Neural cell (in vitro differentiated cells): Measurements from ENCODE around the gene NCKAP5. TPM values are rescaled to one million over a fixed set of nuclear protein-coding genes. Genes with fewer than 3 reads are reported as not detected.

ENCODE experiments used
- H2AFZ ChIP-seq: fragments of 200-600, 300-800 bp; sonication (generic), shearing (Covaris generic); 2 replicates; pipeline ENCODE4 v1.6.0; 2014; ENCODE audit warnings: low read depth, mild to moderate bottlenecking, antibody characterized with exemption, low read length, moderate library complexity
- H3F3A ChIP-seq: fragments of 200-600 bp; shearing (Covaris generic); 2 replicates; pipeline ENCODE4 v1.6.1; 2016; ENCODE audit warnings: mild to moderate bottlenecking, moderate library complexity, mixed read lengths, antibody characterized with exemption, low read length; ENCODE audit not compliant: insufficient read depth, poor library complexity, severe bottlenecking
- H3K27ac ChIP-seq: fragments of 200-600, 300-800 bp; sonication (generic), shearing (Covaris generic); 2 replicates; pipeline ENCODE4 v1.5.1; 2014; ENCODE audit warnings: mild to moderate bottlenecking, low read length, moderate library complexity
- H3K27me3 ChIP-seq: fragments of 300-800, 200-600 bp; sonication (generic), shearing (Covaris generic); 2 replicates; pipeline ENCODE4 v1.6.0; 2014; ENCODE audit warnings: mild to moderate bottlenecking, low read depth, low read length, moderate library complexity; ENCODE audit not compliant: insufficient read depth
- H3K36me3 ChIP-seq: fragments of 300-800, 200-600 bp; sonication (generic), shearing (Covaris generic); 2 replicates; pipeline ENCODE4 v1.5.1; 2014; ENCODE audit warnings: mild to moderate bottlenecking, antibody characterized with exemption, low read length, moderate library complexity; ENCODE audit not compliant: insufficient read depth
- H3K4me2 ChIP-seq: fragments of 300-800, 200-600 bp; sonication (generic), shearing (Covaris generic); 2 replicates; pipeline ENCODE4 v1.6.0; 2014; ENCODE audit warnings: mild to moderate bottlenecking, low read length
- H3K4me3 ChIP-seq: fragments of 300-800, 200-600 bp; sonication (generic), shearing (Covaris generic); 2 replicates; pipeline ENCODE4 v1.5.1; 2014; ENCODE audit warnings: mild to moderate bottlenecking, low read length, moderate library complexity
- H3K79me2 ChIP-seq: fragments of 200-600 bp; shearing (Covaris generic); replicated peaks from 2 replicates; pipeline ENCODE4 v1.6.0; 2014; ENCODE audit warnings: mild to moderate bottlenecking, low read length, moderate library complexity; ENCODE audit not compliant: insufficient read depth
- H3K9ac ChIP-seq: fragments of 300-800, 200-600 bp; sonication (generic), shearing (Covaris generic); 2 replicates; pipeline ENCODE4 v1.6.1; 2016; ENCODE audit warnings: mild to moderate bottlenecking, low read length, mixed read lengths
- H3K9me2 ChIP-seq: fragments of 200-600 bp; shearing (Covaris generic); 2 replicates; pipeline ENCODE4 v1.6.1; 2016; ENCODE audit warnings: mild to moderate bottlenecking, low read length, mixed read lengths; ENCODE audit not compliant: insufficient read depth
- H3K9me3 ChIP-seq: fragments of 200-600, 300-800 bp; sonication (generic), shearing (Covaris generic); 2 replicates; pipeline ENCODE4 v1.6.1; 2016; ENCODE audit warnings: mild to moderate bottlenecking, mixed run types, low read length, moderate library complexity, mixed read lengths
- H4K20me1 ChIP-seq: fragments of 200-600 bp; shearing (Covaris generic); 2 replicates; pipeline ENCODE4 v1.6.1; 2016; ENCODE audit warnings: mild to moderate bottlenecking, mixed run types; ENCODE audit not compliant: insufficient read depth
- CTCF ChIP-seq: fragments of 450-650 bp; IDR thresholded peaks from 2 replicates; pipeline ENCODE4 v1.5.1; 2014; ENCODE audit warnings: antibody characterized with exemption, mild to moderate bottlenecking, moderate library complexity; ENCODE audit not compliant: poor library complexity, severe bottlenecking
- EP300 ChIP-seq: fragments of 450-650 bp; conservative IDR thresholded peaks from 2 replicates; pipeline ENCODE4 v1.6.1; 2014; ENCODE audit warnings: antibody characterized with exemption, mild to moderate bottlenecking, moderate library complexity; ENCODE audit not compliant: poor library complexity, severe bottlenecking
- EZH2 ChIP-seq: fragments of 200-600, 300-800 bp; shearing (Covaris generic), sonication (generic); IDR thresholded peaks from 2 replicates; pipeline ENCODE4 v1.6.1; 2014; ENCODE audit warnings: antibody characterized with exemption, low read length, borderline replicate concordance, mild to moderate bottlenecking; ENCODE audit not compliant: insufficient read depth, poor library complexity, severe bottlenecking
- MXI1 ChIP-seq: fragments of 450-650 bp; conservative IDR thresholded peaks from 2 replicates; pipeline ENCODE4 v1.6.1; 2014; ENCODE audit warnings: antibody characterized with exemption, mild to moderate bottlenecking; ENCODE audit not compliant: poor library complexity, severe bottlenecking
- POLR2AphosphoS5 ChIP-seq: IDR thresholded peaks from 2 replicates; pipeline ENCODE4 v1.6.1; 2012
- RAD21 ChIP-seq: fragments of 450-650 bp; conservative IDR thresholded peaks from 2 replicates; pipeline ENCODE4 v1.6.1; 2014; ENCODE audit warnings: antibody characterized with exemption, mild to moderate bottlenecking, moderate library complexity
- REST ChIP-seq: IDR thresholded peaks from 2 replicates; pipeline ENCODE4 v1.6.1; 2012; ENCODE audit warnings: borderline replicate concordance
- SMC3 ChIP-seq: fragments of 450-650 bp; conservative IDR thresholded peaks from 2 replicates; pipeline ENCODE4 v1.6.1; 2014; ENCODE audit warnings: antibody characterized with exemption, mild to moderate bottlenecking, moderate library complexity; ENCODE audit not compliant: poor library complexity
- polyA plus RNA-seq: library from polyadenylated mRNA; depleted of rRNA; stranded (reverse); fragments of >200 nt; gene quantifications from 2 replicates; pipeline ENCODE4 v1.2.3, GENCODE V29; 2014

NCKAP5 gene
- polyA plus RNA-seq, 1 donor from 2014 or later: 2.4 TPM

GRCh38 chr2:133414486-133415209 is 153.6 kb downstream of the NCKAP5 start:
- Histone ChIP-seq H3K79me2 (no peaks in the 10 kb centered on the region), H3K36me3 (no peaks in the 10 kb centered on the region), H4K20me1 (no peaks in the 10 kb centered on the region), H3K4me2 (no peak overlapping the region), H2AFZ (no peak overlapping the region), H3K27ac (no peak overlapping the region), H3K9me2 (no peaks in the 10 kb centered on the region), H3K27me3 (no peaks in the 10 kb centered on the region), H3K9ac (no peak overlapping the region), H3K4me3 (no peak overlapping the region), H3K9me3 (no peaks in the 10 kb centered on the region), H3F3A (no peaks in the 10 kb centered on the region)
- TF ChIP-seq EP300 (no peak), POLR2AphosphoS5 (no peak), EZH2 (no peak), CTCF (no peak), REST (no peak), SMC3 (no peak), MXI1 (no peak), RAD21 (no peak)

GRCh38 chr2:133413863-133414262 is 154.4 kb downstream of the NCKAP5 start:
- H3K9ac ChIP-seq: no peak overlapping the region
- no peaks in the 10 kb centered on the region for H3F3A ChIP-seq
- H2AFZ ChIP-seq: no peak overlapping the region
- no peaks in the 10 kb centered on the region for H3K9me3 ChIP-seq
- peak; percentile 64 for TF ChIP-seq EP300
- peak; percentile 66 for TF ChIP-seq REST
- TF ChIP-seq CTCF: no peak
- no peak for TF ChIP-seq MXI1
- peak; percentile 63 for TF ChIP-seq POLR2AphosphoS5
- H3K27ac ChIP-seq: peak overlapping the region; percentile 21
- H4K20me1 ChIP-seq: no peaks in the 10 kb centered on the region
- no peaks in the 10 kb centered on the region for H3K27me3 ChIP-seq
- no peaks in the 10 kb centered on the region for H3K9me2 ChIP-seq
- H3K4me3 ChIP-seq: no peak overlapping the region
- H3K36me3 ChIP-seq: no peaks in the 10 kb centered on the region
- H3K79me2 ChIP-seq: no peaks in the 10 kb centered on the region
- H3K4me2 ChIP-seq: no peak overlapping the region
